Left lobe of liver (tissue), 2 donors: ENCODE results near the gene TACC3. TPM values are rescaled to one million over a fixed set of nuclear protein-coding genes. Genes with fewer than 3 reads are reported as not detected.

Source experiments
- ATAC-seq: fragments of 200-7000 bp; cut with Tn5 transposase; one replicate; pipeline ENCODE4 v1.9.1; 2020; ENCODE audit warnings: mild to moderate bottlenecking, moderate library complexity
- DNase-seq: peaks from one replicate; pipeline ENCODE4 v3.0.0-alpha.2; 2020; ENCODE audit warnings: low spot score
- total RNA-seq: library from RNA; stranded (reverse); gene quantifications from one replicate; pipeline ENCODE4 v1.2.1, GENCODE V29; 2021
- donor health status: DM: no; HTN: no; CAD: no; lungs with moderate emphysema.
- donor health status: DM: no; HTN: yes; CAD: no.

Gene TACC3
- total RNA-seq, 1 donor from 2014 or later, result 4.5 TPM

- DNase-seq, result no peak
- ATAC-seq, result no peak
Observed at GRCh38 chr4:1769692-1770091, 48.4 kb downstream of the TACC3 start.

- no peak for ATAC-seq
Observed at GRCh38 chr4:1770245-1770644, 48.9 kb downstream of the TACC3 start.

GRCh38 chr4:1770791-1771231, 49.5 kb downstream of the TACC3 start:
- ATAC-seq, result no peak
- DNase-seq, result no peak

More at GRCh38 chr4:1770245-1770644, 48.9 kb downstream of the TACC3 start:
- no peak for DNase-seq

GRCh38 chr4:1771555-1772305, 50.4 kb downstream of the TACC3 start:
- ATAC-seq (no peak), DNase-seq (no peak)

- no peak for ATAC-seq
- no peak for DNase-seq
Observed at GRCh38 chr4:1772853-1773538, 51.7 kb downstream of the TACC3 start.

GRCh38 chr4:1773754-1774153, 52.4 kb downstream of the TACC3 start:
- no peak for ATAC-seq

GRCh38 chr4:1775731-1776500, 54.6 kb downstream of the TACC3 start:
- ATAC-seq (peak; percentile 89), DNase-seq (peak; percentile 83)

More at GRCh38 chr4:1773754-1774153, 52.4 kb downstream of the TACC3 start:
- DNase-seq, result no peak

- no peak for ATAC-seq
- DNase-seq, result no peak
Observed at GRCh38 chr4:1776521-1777161, 55.3 kb downstream of the TACC3 start.

- no peak for DNase-seq
- no peak for ATAC-seq
Observed at GRCh38 chr4:1777822-1778641, 56.7 kb downstream of the TACC3 start.

GRCh38 chr4:1778642-1779392, 57.5 kb downstream of the TACC3 start:
- DNase-seq, result no peak
- ATAC-seq, result no peak

GRCh38 chr4:1779588-1780382, 58.5 kb downstream of the TACC3 start:
- no peak for ATAC-seq

GRCh38 chr4:1780435-1780834, 59.1 kb downstream of the TACC3 start:
- DNase-seq (no peak), ATAC-seq (no peak)

More at GRCh38 chr4:1779588-1780382, 58.5 kb downstream of the TACC3 start:
- no peak for DNase-seq

GRCh38 chr4:1783015-1783414, 61.7 kb downstream of the TACC3 start:
- no peak for ATAC-seq
- no peak for DNase-seq

- DNase-seq, result no peak
- no peak for ATAC-seq
Observed at GRCh38 chr4:1783970-1784369, 62.6 kb downstream of the TACC3 start.

- ATAC-seq (peak; percentile 83), DNase-seq (peak; percentile 66)
Observed at GRCh38 chr4:1784395-1784788, 63.1 kb downstream of the TACC3 start.

- ATAC-seq (peak; percentile 49), DNase-seq (no peak)
Observed at GRCh38 chr4:1784789-1785591, 63.7 kb downstream of the TACC3 start.

GRCh38 chr4:1785592-1785991, 64.3 kb downstream of the TACC3 start:
- DNase-seq (no peak), ATAC-seq (no peak)
